ENCODE measurements around the gene PPP1CC. TPM values are rescaled to one million over a fixed set of nuclear protein-coding genes. Genes with fewer than 3 reads are reported as not detected.

Gene PPP1CC
- polyA plus RNA-seq, 1 of the 3 experiments (the other 2 are of a cell fraction) = 62.0 TPM

GRCh38 chr12:110689281-110690126 lies 53.2 kb downstream of the PPP1CC start:
- WGBS (ENCODE audit: low lambda C conversion rate) = 88% methylated on average over 32 of the region's 38 CpGs
- H3K9me3 ChIP-seq = no peaks in the 10 kb centered on the region
- H4K20me1 ChIP-seq (ENCODE audit: insufficient read depth) = no peaks in the 10 kb centered on the region
- no peak overlapping the region for H3K27ac ChIP-seq (ENCODE audit: low read depth in 2 of 2, low read length in 1 of 2)
- H3K9me2 ChIP-seq = no peaks in the 10 kb centered on the region
- no peak for DNase-seq
- TF ChIP-seq TAF1 (IDR thresholded peaks at IDR 0.05; ENCODE audit: borderline replicate concordance, low read depth, low read length) = no peak
- no peak for TF ChIP-seq PBX3 (IDR thresholded peaks at IDR 0.05)
- no peak for TF ChIP-seq TEAD4 (IDR thresholded peaks at IDR 0.05; ENCODE audit: borderline replicate concordance, insufficient read depth)
- no peak for TF ChIP-seq CHD2 (IDR thresholded peaks at IDR 0.05; ENCODE audit: low read length, partially characterized antibody)
- TF ChIP-seq POLR2AphosphoS5 (IDR thresholded peaks at IDR 0.05; ENCODE audit: low read depth, low read length) = no peak
- no peak for TF ChIP-seq MEF2A (IDR thresholded peaks at IDR 0.05; ENCODE audit: borderline replicate concordance, low read depth)
- TF ChIP-seq, protein P1, sequence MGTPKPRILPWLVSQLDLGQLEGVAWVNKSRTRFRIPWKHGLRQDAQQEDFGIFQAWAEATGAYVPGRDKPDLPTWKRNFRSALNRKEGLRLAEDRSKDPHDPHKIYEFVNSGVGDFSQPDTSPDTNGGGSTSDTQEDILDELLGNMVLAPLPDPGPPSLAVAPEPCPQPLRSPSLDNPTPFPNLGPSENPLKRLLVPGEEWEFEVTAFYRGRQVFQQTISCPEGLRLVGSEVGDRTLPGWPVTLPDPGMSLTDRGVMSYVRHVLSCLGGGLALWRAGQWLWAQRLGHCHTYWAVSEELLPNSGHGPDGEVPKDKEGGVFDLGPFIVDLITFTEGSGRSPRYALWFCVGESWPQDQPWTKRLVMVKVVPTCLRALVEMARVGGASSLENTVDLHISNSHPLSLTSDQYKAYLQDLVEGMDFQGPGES (IDR thresholded peaks at IDR 0.05; ENCODE audit: low read depth, low read length) = no peak
- no peak for TF ChIP-seq NFIC (IDR thresholded peaks at IDR 0.05; ENCODE audit: borderline replicate concordance)
- TF ChIP-seq SIN3A (IDR thresholded peaks at IDR 0.05; ENCODE audit: borderline replicate concordance, low read depth, low read length) = no peak
- no peak for TF ChIP-seq JUND (IDR thresholded peaks at IDR 0.05)
- TF ChIP-seq RCOR1 (IDR thresholded peaks at IDR 0.05; ENCODE audit: low read length) = no peak
- no peak for TF ChIP-seq TCF12 (IDR thresholded peaks at IDR 0.05)
- no peak for TF ChIP-seq NRF1 (IDR thresholded peaks at IDR 0.05; ENCODE audit: low read depth, low read length)
- TF ChIP-seq FOXM1 (IDR thresholded peaks at IDR 0.05; ENCODE audit: low read depth) = no peak
- no peak for TF ChIP-seq ELF1 (IDR thresholded peaks at IDR 0.05)
- TF ChIP-seq SMC3 (IDR thresholded peaks at IDR 0.05; ENCODE audit: low read depth, low read length) = no peak
- no peak for TF ChIP-seq EP300 (IDR thresholded peaks at IDR 0.05; ENCODE audit: borderline replicate concordance in 1 of 2, low read depth in 1 of 2, low read length in 1 of 2)
- no peak for TF ChIP-seq ZBTB33 (IDR thresholded peaks at IDR 0.05; ENCODE audit: borderline replicate concordance, low read depth)
- TF ChIP-seq GABPA (IDR thresholded peaks at IDR 0.05; ENCODE audit: low read depth) = no peak
- no peak overlapping the region for H3K4me2 ChIP-seq
- ChIA-PET POLR2A (interaction anchor here (0.7 kb wide), 1 partner anchor 10 kb away, joined by 3 read pairs; no protein-coding TSS in a partner anchor), CTCF (interaction anchor here (1.5 kb wide), 1 partner anchor 221 kb away, joined by 6 read pairs; the partner anchor contains the start of gene FAM216A)
- no peak overlapping the region for H3K4me3 ChIP-seq (ENCODE audit: low read depth in 2 of 2, low read length in 1 of 2)
- H3K27me3 ChIP-seq (ENCODE audit: insufficient read depth) = peaks cover 27% of the 10 kb centered on the region
- no peaks in the 10 kb centered on the region for H3K36me3 ChIP-seq (replicated peaks in 1 of 2; ENCODE audit: control insufficient read depth in 1 of 2, insufficient read depth in 2 of 2, low read length in 1 of 2)
- peaks cover 0 to 9% of the 10 kb centered on the region in 2 experiments; a peak in 1 of 4 replicates for H3K4me1 ChIP-seq (ENCODE audit: control insufficient read depth in 1 of 2, insufficient read depth in 2 of 2, low read depth in 1 of 2, low read length in 1 of 2)
- H2AFZ ChIP-seq (ENCODE audit: low read depth) = no peak overlapping the region
- H3K79me2 ChIP-seq (ENCODE audit: insufficient read depth) = no peaks in the 10 kb centered on the region
- no peaks in the 10 kb centered on the region for H3F3A ChIP-seq (replicated peaks; ENCODE audit: insufficient read depth)
- H3K9ac ChIP-seq = no peak overlapping the region

All from SK-N-SH (cell line).